GM18867 (cell line): ENCODE results near the gene MATN1.

Source experiments
- ATAC-seq: cut with Tn5 transposase; IDR thresholded peaks from one replicate; pipeline ENCODE4 v1.9.1; 2021; ENCODE audit warnings: mild to moderate bottlenecking, moderate library complexity; ENCODE audit not compliant: unreplicated experiment

MATN1 gene

GRCh38 chr1:30745834-30746208, 22.4 kb upstream of the MATN1 start:
- ATAC-seq: no peak

- ATAC-seq: no peak
Observed at GRCh38 chr1:30745156-30745833, 21.9 kb upstream of the MATN1 start.

- ATAC-seq: peak; percentile 46
Observed at GRCh38 chr1:30744060-30744756, 20.8 kb upstream of the MATN1 start.

- peak; percentile 43 for ATAC-seq
Observed at GRCh38 chr1:30743584-30744059, 20.2 kb upstream of the MATN1 start.

- ATAC-seq: no peak
Observed at GRCh38 chr1:30742963-30743559, 19.7 kb upstream of the MATN1 start.

- ATAC-seq: no peak
Observed at GRCh38 chr1:30742300-30742962, 19.0 kb upstream of the MATN1 start.

GRCh38 chr1:30741239-30741894, 18.0 kb upstream of the MATN1 start:
- no peak for ATAC-seq

- ATAC-seq: no peak
Observed at GRCh38 chr1:30740251-30741238, 17.2 kb upstream of the MATN1 start.

- ATAC-seq: no peak
Observed at GRCh38 chr1:30739601-30740000, 16.2 kb upstream of the MATN1 start.

GRCh38 chr1:30738715-30739559, 15.6 kb upstream of the MATN1 start:
- ATAC-seq: no peak

- no peak for ATAC-seq
Observed at GRCh38 chr1:30738040-30738714, 14.8 kb upstream of the MATN1 start.

- ATAC-seq: no peak
Observed at GRCh38 chr1:30737357-30738039, 14.1 kb upstream of the MATN1 start.

GRCh38 chr1:30735668-30736498, 12.5 kb upstream of the MATN1 start:
- ATAC-seq: no peak

GRCh38 chr1:30735124-30735523, 11.7 kb upstream of the MATN1 start:
- no peak for ATAC-seq

GRCh38 chr1:30734580-30734979, 11.2 kb upstream of the MATN1 start:
- ATAC-seq: no peak

- ATAC-seq: no peak
Observed at GRCh38 chr1:30734106-30734505, 10.7 kb upstream of the MATN1 start.

GRCh38 chr1:30733493-30733892, 10.1 kb upstream of the MATN1 start:
- no peak for ATAC-seq
